Left lung (tissue), 10 donors: Measurements from ENCODE around the gene TSPAN11. TPM values are rescaled to one million over a fixed set of nuclear protein-coding genes. Genes with fewer than 3 reads are reported as not detected.

Experiments used
- ATAC-seq: fragments of 200-7000 bp; cut with Tn5 transposase; one replicate; pipeline ENCODE4 v1.9.1; 2020; ENCODE audit warnings: moderate library complexity
- DNase-seq, 4 donors: peaks; one replicate each; pipeline ENCODE4 v3.0.0-alpha.2; 2013 to 2020
- H3K27ac ChIP-seq, 2 donors: fragments of 200-600 bp; sonication (generic) in 1 of 2; one replicate each; pipeline versions ENCODE4 v1.5.0 to v1.8.0; 2020 to 2021
- H3K27me3 ChIP-seq, 2 donors: fragments of 200-600 bp; sonication (generic) in 1 of 2; one replicate each; pipeline versions ENCODE4 v1.5.0 to v1.8.0; 2020 to 2021
- H3K36me3 ChIP-seq, 2 donors: fragments of 200-600 bp; sonication (generic) in 1 of 2; one replicate each; pipeline versions ENCODE4 v1.5.0 to v1.8.0; 2020 to 2021
- H3K4me1 ChIP-seq, 2 donors: fragments of 200-600 bp; one replicate each; pipeline ENCODE4 v1.8.0; 2021
- H3K4me3 ChIP-seq, 2 donors: fragments of 200-600 bp; sonication (generic) in 1 of 2; one replicate each; pipeline versions ENCODE4 v1.5.0 to v1.8.0; 2020 to 2021; ENCODE audit warnings: mild to moderate bottlenecking in 1 of 2
- H3K9me3 ChIP-seq, 2 donors: fragments of 200-600 bp; sonication (generic) in 1 of 2; one replicate each; pipeline versions ENCODE4 v1.5.0 to v1.8.0; 2020 to 2021
- CTCF ChIP-seq, 2 donors: fragments of 200-600 bp; sonication (generic) in 1 of 2; IDR thresholded peaks; one replicate each; pipeline versions ENCODE4 v1.5.0 to v1.8.0; 2021; ENCODE audit warnings: antibody characterized with exemption in 2 of 2
- intact Hi-C, 2 donors: fragments of 100-400 bp; cut with DNase I; formaldehyde crosslinking; loops; one replicate each; pipeline versions ENCODE4 v1.11.2 to v1.14.2; 2022
- polyA plus RNA-seq, 6 donors: library from polyadenylated mRNA; unstranded; fragments of 120-200 nt; gene quantifications; one replicate each; pipeline ENCODE4 v1.2.1, GENCODE V29; 2013; ENCODE audit not compliant: insufficient read length in 6 of 6
- total RNA-seq, 2 donors: library from RNA; stranded (reverse); fragmentation: NEBNext Ultra II Directional; extraction: Animal tissue kit (Norgen Biotek cat#: 25700); gene quantifications; one replicate each; pipeline ENCODE4 v1.2.1, GENCODE V29; 2021
- donor health status: DM: no; HTN: yes; CAD: no.
- donor health status: DM: no; HTN: no; CAD: no.

TSPAN11 gene
- total and polyA plus RNA-seq, 8 donors, result 4.1 to 18.2 (median 14.7) TPM

GRCh38 chr12:30980955-30981662 is 54.6 kb downstream of the TSPAN11 start:
- H3K4me3 ChIP-seq, result no peak overlapping the region
- ATAC-seq (peak; percentile 28), DNase-seq (peak in 1 of 4 donors; percentile 61)
- no peaks in the 10 kb centered on the region for H3K36me3 ChIP-seq
- no peaks in the 10 kb centered on the region for H3K9me3 ChIP-seq
- H3K27me3 ChIP-seq, result peaks cover 0 to 3% of the 10 kb centered on the region in 2 donors
- no peak overlapping the region for H3K27ac ChIP-seq
- H3K4me1 ChIP-seq, result no peaks in the 10 kb centered on the region
- intact Hi-C loops, result loop anchor here in 1 of 2 donors (10.0 kb wide), 2 partner anchors 106 to 136 kb away; no protein-coding TSS in a partner anchor
- no peak for TF ChIP-seq CTCF (IDR thresholded peaks at IDR 0.05)

GRCh38 chr12:30982413-30982812 is 55.9 kb downstream of the TSPAN11 start:
- Histone ChIP-seq H3K4me1 (no peaks in the 10 kb centered on the region), H3K27ac (no peak overlapping the region), H3K4me3 (no peak overlapping the region), H3K27me3 (no peaks in the 10 kb centered on the region), H3K9me3 (no peaks in the 10 kb centered on the region), H3K36me3 (no peaks in the 10 kb centered on the region)
- ATAC-seq (no peak), DNase-seq (no peak)
- no peak for TF ChIP-seq CTCF (IDR thresholded peaks at IDR 0.05)
- intact Hi-C loops, result loop anchor here in 1 of 2 donors (10.0 kb wide), 2 partner anchors 108 to 138 kb away; no protein-coding TSS in a partner anchor

GRCh38 chr12:30985814-30986452 is 59.4 kb downstream of the TSPAN11 start:
- H3K4me3 ChIP-seq, result no peak overlapping the region
- peaks cover 3 to 6% of the 10 kb centered on the region in 2 donors for H3K4me1 ChIP-seq
- no peaks in the 10 kb centered on the region for H3K27me3 ChIP-seq
- H3K36me3 ChIP-seq, result no peaks in the 10 kb centered on the region
- ATAC-seq, result peak; percentile 90
- no peaks in the 10 kb centered on the region for H3K9me3 ChIP-seq
- TF ChIP-seq CTCF (IDR thresholded peaks at IDR 0.05), result peak; percentile 52 to 60
- intact Hi-C loops, result loop anchor here in 1 of 2 donors (10.0 kb wide), 2 partner anchors 111 to 141 kb away; no protein-coding TSS in a partner anchor
- DNase-seq, result peak in 3 of 4 donors; percentile 33 to 60 (median 54)
- no peak overlapping the region for H3K27ac ChIP-seq

GRCh38 chr12:30988086-30988485 is 61.5 kb downstream of the TSPAN11 start:
- intact Hi-C loops, result loop anchor here in 1 of 2 donors (10.0 kb wide), 2 partner anchors 113 to 143 kb away; no protein-coding TSS in a partner anchor
- Histone ChIP-seq H3K36me3 (no peaks in the 10 kb centered on the region), H3K27ac (no peak overlapping the region), H3K27me3 (no peaks in the 10 kb centered on the region), H3K9me3 (no peaks in the 10 kb centered on the region), H3K4me1 (peaks cover 3 to 6% of the 10 kb centered on the region in 2 donors), H3K4me3 (no peak overlapping the region)
- no peak for ATAC-seq
- peak in 1 of 4 donors; percentile 47 for DNase-seq
- TF ChIP-seq CTCF (IDR thresholded peaks at IDR 0.05), result no peak
